Naive thymus-derived CD8-positive, alpha-beta T cell (primary cell): Measurements from ENCODE around the gene SH2D3A. TPM values are rescaled to one million over a fixed set of nuclear protein-coding genes. Genes with fewer than 3 reads are reported as not detected.
"Not testable (repeated sequence)": the region's sequence is repeated elsewhere in the genome, so short reads cannot be mapped to it uniquely, and the experiment has no call there.

ENCODE experiments used
- ATAC-seq, 2 donors: fragments of 150-1000 bp; cut with Tn5 transposase in 1 of 2; sonication (Bioruptor Pico), chemical (Tn5 transposase) in 1 of 2; 1 replicate in 1 of 2; 2 replicates in 1 of 2; pipeline ENCODE4 v1.10.0; 2021; ENCODE audit warnings: mild to moderate bottlenecking in 2 of 2, moderate library complexity in 2 of 2
- POLR2A ChIA-PET: fragments of 350-600 bp; sonication (Branson Sonifier 250); formaldehyde crosslinking; loops from one replicate; lab custom pipeline; 2021; ENCODE audit warnings: antibody characterized with exemption; lab: Charles Lee
- DNase-seq, 10 donors: peaks; one replicate each; pipeline versions ENCODE4 v3.0.0 to v3.0.0-alpha.2; 2020 to 2022
- H3K27ac Mint-ChIP-seq, 10 donors: one replicate each; pipeline ENCODE4 v1.8.0; 2020 to 2022; ENCODE audit warnings: mild to moderate bottlenecking in 10 of 10, mixed read lengths in 10 of 10, moderate library complexity in 4 of 10, inconsistent platforms in 1 of 10
- H3K27me3 Mint-ChIP-seq, 5 donors: one replicate each; pipeline ENCODE4 v1.8.0; 2021 to 2022; ENCODE audit warnings: mixed read lengths in 5 of 5
- H3K36me3 Mint-ChIP-seq, 3 donors: one replicate each; pipeline ENCODE4 v1.8.0; 2020 to 2022; ENCODE audit warnings: mixed read lengths in 3 of 3, mild to moderate bottlenecking in 2 of 3, inconsistent platforms in 1 of 3
- H3K4me1 Mint-ChIP-seq, 4 donors: one replicate each; pipeline ENCODE4 v1.8.0; 2021 to 2022; ENCODE audit warnings: mixed read lengths in 4 of 4
- H3K4me3 Mint-ChIP-seq, 10 donors: one replicate each; pipeline ENCODE4 v1.8.0; 2020 to 2022; ENCODE audit warnings: mild to moderate bottlenecking in 10 of 10, mixed read lengths in 10 of 10, moderate library complexity in 6 of 10, inconsistent platforms in 1 of 10
- H3K9me3 Mint-ChIP-seq, 9 donors: one replicate each; pipeline ENCODE4 v1.8.0; 2020 to 2022; ENCODE audit warnings: mixed read lengths in 9 of 9, mild to moderate bottlenecking in 3 of 9, inconsistent platforms in 1 of 9, moderate library complexity in 1 of 9
- polyA plus RNA-seq, 3 donors: library from polyadenylated mRNA; unstranded; fragments of 300-500 nt; fragmentation: Illumina TruSeq; gene quantifications; one replicate each; pipeline ENCODE4 v1.2.3, GENCODE V29; 2021
- total RNA-seq, 8 experiments: library from RNA in 2 of 8; stranded (reverse) in 2 of 8; gene quantifications; one replicate each; pipeline ENCODE4 v1.2.3 and lab custom pipeline; 2021 to 2026

Gene SH2D3A
- total and polyA plus RNA-seq, 5 experiments from 2014 or later = 23.0 to 47.3 (median 45.8) TPM

GRCh38 chr19:6788896-6789295, 21.7 kb upstream of the SH2D3A start:
- no peak for ATAC-seq
- no peak for DNase-seq
- H3K27me3 Mint-ChIP-seq = no peaks in the 10 kb centered on the region
- peaks cover 0 to under 1% (median 0%) of the 10 kb centered on the region in 9 donors for H3K9me3 Mint-ChIP-seq
- peak overlapping the region in 7 of 10 donors; percentile 30 to 69 (median 55) for H3K4me3 Mint-ChIP-seq
- H3K4me1 Mint-ChIP-seq = peaks cover 44 to 82% (median 77%) of the 10 kb centered on the region in 4 donors
- POLR2A ChIA-PET = interaction anchor here (0.7 to 4.1 kb wide), 3 partner anchors 12 to 103 kb away, joined by 3 to 24 read pairs (median 3); no protein-coding TSS in a partner anchor
- peaks cover 0 to 58% (median 16%) of the 10 kb centered on the region in 3 donors for H3K36me3 Mint-ChIP-seq
- peak overlapping the region; percentile 77 to 90 (median 82) for H3K27ac Mint-ChIP-seq

- peak overlapping the region in 1 of 10 donors; percentile 84 for H3K27ac Mint-ChIP-seq
- no peaks in the 10 kb centered on the region for H3K9me3 Mint-ChIP-seq
- H3K27me3 Mint-ChIP-seq = no peaks in the 10 kb centered on the region
- DNase-seq (no peak), ATAC-seq (no peak)
- H3K4me3 Mint-ChIP-seq = no peak overlapping the region
- POLR2A ChIA-PET = no interaction called here
- H3K36me3 Mint-ChIP-seq = peaks cover 0 to 62% (median 17%) of the 10 kb centered on the region in 3 donors
- peaks cover 33 to 78% (median 76%) of the 10 kb centered on the region in 4 donors for H3K4me1 Mint-ChIP-seq
These were observed 20.2 kb upstream of the SH2D3A start for GRCh38 chr19:6787393-6787792.

GRCh38 chr19:6779206-6779605, 12.0 kb upstream of the SH2D3A start:
- POLR2A ChIA-PET = interaction anchor here (1.2 kb wide), 1 partner anchor 24 kb away, joined by 3 read pairs; no protein-coding TSS in a partner anchor
- no peaks in the 10 kb centered on the region for H3K27me3 Mint-ChIP-seq
- H3K4me3 Mint-ChIP-seq = peak overlapping the region in 3 of 10 donors; percentile 4 to 55 (median 41)
- peaks cover 36 to 81% (median 73%) of the 10 kb centered on the region in 4 donors for H3K4me1 Mint-ChIP-seq
- H3K36me3 Mint-ChIP-seq = peaks cover 11 to 71% (median 26%) of the 10 kb centered on the region in 3 donors
- DNase-seq (no peak), ATAC-seq (no peak)
- peak overlapping the region in 9 of 10 donors; percentile 33 to 84 (median 57) for H3K27ac Mint-ChIP-seq
- H3K9me3 Mint-ChIP-seq = peaks cover 0 to 10% (median 0%) of the 10 kb centered on the region in 9 donors

GRCh38 chr19:6778386-6778785, 11.2 kb upstream of the SH2D3A start:
- peaks cover 0 to 10% (median 0%) of the 10 kb centered on the region in 9 donors for H3K9me3 Mint-ChIP-seq
- no peak for DNase-seq
- peaks cover 37 to 78% (median 71%) of the 10 kb centered on the region in 4 donors for H3K4me1 Mint-ChIP-seq
- H3K36me3 Mint-ChIP-seq = peaks cover 11 to 69% (median 23%) of the 10 kb centered on the region in 3 donors
- no peak for ATAC-seq
- POLR2A ChIA-PET = interaction anchor here (0.7 to 1.5 kb wide), 2 partner anchors 10 to 22 kb away, joined by 3 to 4 read pairs; no protein-coding TSS in a partner anchor
- H3K27me3 Mint-ChIP-seq = no peaks in the 10 kb centered on the region
- peak overlapping the region in 8 of 10 donors; percentile 23 to 65 (median 44) for H3K4me3 Mint-ChIP-seq
- peak overlapping the region; percentile 71 to 93 (median 84) for H3K27ac Mint-ChIP-seq

- peak overlapping the region; percentile 47 to 93 (median 82) for H3K27ac Mint-ChIP-seq
- peaks cover 11 to 62% (median 23%) of the 10 kb centered on the region in 3 donors for H3K36me3 Mint-ChIP-seq
- H3K9me3 Mint-ChIP-seq = peaks cover 0 to 10% (median 0%) of the 10 kb centered on the region in 9 donors
- no peak for DNase-seq
- POLR2A ChIA-PET = interaction anchor here (0.7 to 1.5 kb wide), 2 partner anchors 23 to 46 kb away, joined by 3 to 4 read pairs; no protein-coding TSS in a partner anchor
- peak overlapping the region in 7 of 10 donors; percentile 32 to 72 (median 45) for H3K4me3 Mint-ChIP-seq
- peaks cover 39 to 71% (median 67%) of the 10 kb centered on the region in 4 donors for H3K4me1 Mint-ChIP-seq
- ATAC-seq = no peak
- H3K27me3 Mint-ChIP-seq = no peaks in the 10 kb centered on the region
These were observed 10.2 kb upstream of the SH2D3A start for GRCh38 chr19:6777434-6777833.

GRCh38 chr19:6776999-6777398, 9.8 kb upstream of the SH2D3A start:
- ATAC-seq = no peak
- POLR2A ChIA-PET = no interaction called here
- H3K27ac Mint-ChIP-seq = peak overlapping the region; percentile 47 to 94 (median 82)
- no peaks in the 10 kb centered on the region for H3K27me3 Mint-ChIP-seq
- DNase-seq = no peak
- H3K4me3 Mint-ChIP-seq = peak overlapping the region in 8 of 10 donors; percentile 2 to 72 (median 40)
- peaks cover 43 to 75% (median 70%) of the 10 kb centered on the region in 4 donors for H3K4me1 Mint-ChIP-seq
- H3K9me3 Mint-ChIP-seq = peaks cover 0 to 10% (median 0%) of the 10 kb centered on the region in 9 donors
- H3K36me3 Mint-ChIP-seq = peaks cover 11 to 62% (median 23%) of the 10 kb centered on the region in 3 donors

- DNase-seq, ATAC-seq, H3K9me3 Mint-ChIP-seq, H3K27me3 Mint-ChIP-seq: not testable (repeated sequence)
- Mint-ChIP-seq H3K4me3 (peak overlapping the region in 9 of 10 donors; percentile 29 to 98 (median 62)), H3K4me1 (peaks cover 43 to 73% (median 69%) of the 10 kb centered on the region in 4 donors), H3K27ac (peak overlapping the region in 8 of 10 donors; percentile 80 to 89 (median 88)), H3K36me3 (peaks cover 11 to 52% (median 16%) of the 10 kb centered on the region in 3 donors)
- POLR2A ChIA-PET = interaction anchor here (6.6 kb wide), 1 partner anchor 26 kb away, joined by 109 read pairs; no protein-coding TSS in a partner anchor
These were observed 8.8 kb upstream of the SH2D3A start for GRCh38 chr19:6776045-6776444.

- Mint-ChIP-seq H3K9me3 (peaks cover 0 to 10% (median 0%) of the 10 kb centered on the region in 9 donors), H3K4me3 (peak overlapping the region; percentile 46 to 98 (median 76)), H3K27me3 (no peaks in the 10 kb centered on the region), H3K36me3 (peaks cover 11 to 43% (median 16%) of the 10 kb centered on the region in 3 donors), H3K27ac (peak overlapping the region; percentile 60 to 89 (median 87)), H3K4me1 (peaks cover 43 to 67% (median 63%) of the 10 kb centered on the region in 4 donors)
- POLR2A ChIA-PET = interaction anchor here (0.7 to 6.6 kb wide), 6 partner anchors 9 to 1088 kb away, joined by 3 to 109 read pairs (median 3); partner anchors contain the start of gene TNFSF14
- DNase-seq (no peak), ATAC-seq (no peak)
These were observed 7.8 kb upstream of the SH2D3A start for GRCh38 chr19:6774821-6775707.

GRCh38 chr19:6773323-6773931, 6.2 kb upstream of the SH2D3A start:
- H3K4me1 Mint-ChIP-seq = peaks cover 40 to 63% (median 57%) of the 10 kb centered on the region in 4 donors
- H3K4me3 Mint-ChIP-seq = peak overlapping the region; percentile 92 to 98 (median 94)
- POLR2A ChIA-PET = interaction anchor here (0.5 to 6.6 kb wide), 11 partner anchors 13 to 300 kb away, joined by 3 to 109 read pairs (median 5); partner anchors contain the start of genes GPR108 and TRIP10
- peak; percentile 20 to 72 (median 42) for DNase-seq
- peaks cover 0 to 10% (median 0%) of the 10 kb centered on the region in 9 donors for H3K9me3 Mint-ChIP-seq
- peak; percentile 31 to 49 for ATAC-seq
- H3K36me3 Mint-ChIP-seq = peaks cover 11 to 37% (median 16%) of the 10 kb centered on the region in 3 donors
- no peaks in the 10 kb centered on the region for H3K27me3 Mint-ChIP-seq
- H3K27ac Mint-ChIP-seq = peak overlapping the region; percentile 87 to 97 (median 92)

GRCh38 chr19:6772866-6773322, 5.7 kb upstream of the SH2D3A start:
- Mint-ChIP-seq H3K9me3 (peaks cover 0 to 10% (median 0%) of the 10 kb centered on the region in 9 donors), H3K27me3 (no peaks in the 10 kb centered on the region), H3K4me3 (peak overlapping the region; percentile 92 to 98 (median 94)), H3K36me3 (peaks cover 11 to 32% (median 16%) of the 10 kb centered on the region in 3 donors), H3K27ac (peak overlapping the region; percentile 87 to 97 (median 92)), H3K4me1 (peaks cover 41 to 63% (median 57%) of the 10 kb centered on the region in 4 donors)
- DNase-seq (no peak), ATAC-seq (no peak)
- POLR2A ChIA-PET = interaction anchor here (0.5 to 6.6 kb wide), 18 partner anchors 8 to 400 kb away, joined by 3 to 109 read pairs (median 4); partner anchors contain the start of genes ALKBH7, GPR108 and TRIP10
